Lower lobe of right lung (tissue), 2 donors: ENCODE measurements around the gene ANKRD33B. TPM values are rescaled to one million over a fixed set of nuclear protein-coding genes. Genes with fewer than 3 reads are reported as not detected.
A peak's percentile ranks its signal among the peaks of the same experiment; 100 is the strongest.

Experiments used
- ATAC-seq, 2 donors: fragments of 200-7000 bp; cut with Tn5 transposase; one replicate each; pipeline ENCODE4 v1.9.1; 2020 to 2022; ENCODE audit warnings: mild to moderate bottlenecking in 2 of 2, moderate library complexity in 2 of 2
- DNase-seq: peaks from one replicate; pipeline ENCODE4 v3.0.0-alpha.2; 2020
- H3K27ac ChIP-seq: fragments of 200-600 bp; one replicate; pipeline ENCODE4 v1.8.0; 2022
- H3K27me3 ChIP-seq: fragments of 200-600 bp; one replicate; pipeline ENCODE4 v1.8.0; 2022; ENCODE audit warnings: low read depth
- H3K36me3 ChIP-seq: fragments of 200-600 bp; one replicate; pipeline ENCODE4 v1.8.0; 2022; ENCODE audit warnings: mild to moderate bottlenecking
- H3K4me1 ChIP-seq: fragments of 200-600 bp; one replicate; pipeline ENCODE4 v1.8.0; 2022
- H3K4me3 ChIP-seq: fragments of 200-600 bp; one replicate; pipeline ENCODE4 v1.8.0; 2022; ENCODE audit warnings: mild to moderate bottlenecking
- H3K9me3 ChIP-seq: fragments of 200-600 bp; one replicate; pipeline ENCODE4 v1.8.0; 2022
- CTCF ChIP-seq: fragments of 200-600 bp; IDR thresholded peaks from one replicate; pipeline ENCODE4 v1.8.0; 2022; ENCODE audit warnings: antibody characterized with exemption, mild to moderate bottlenecking
- intact Hi-C: fragments of 100-400 bp; cut with DNase I; formaldehyde crosslinking; loops from one replicate; pipeline ENCODE4 v1.11.0; 2022
- total RNA-seq: library from RNA; stranded (reverse); fragmentation: NEBNext Ultra II Directional; extraction: Animal tissue kit (Norgen Biotek cat#: 25700); gene quantifications from one replicate; pipeline ENCODE4 v1.2.1, GENCODE V29; 2021
- donor health status: DM: no; HTN: yes; CAD: no; lungs with severe emphysema.

The ANKRD33B gene
- total RNA-seq, 1 donor from 2014 or later, result 5.8 TPM

- no peaks in the 10 kb centered on the region for H3K9me3 ChIP-seq
- DNase-seq, result no peak
- H3K4me1 ChIP-seq, result peaks cover 15% of the 10 kb centered on the region
- intact Hi-C loops, result no loop called here
- no peak for TF ChIP-seq CTCF
- no peak overlapping the region for H3K27ac ChIP-seq
- H3K4me3 ChIP-seq, result no peak overlapping the region
- no peaks in the 10 kb centered on the region for H3K27me3 ChIP-seq
- no peaks in the 10 kb centered on the region for H3K36me3 ChIP-seq
- no peak for ATAC-seq
Measured at GRCh38 chr5:10592601-10593000, 28.7 kb downstream of the ANKRD33B start.

GRCh38 chr5:10593531-10594181 is 29.8 kb downstream of the ANKRD33B start:
- H3K27ac ChIP-seq, result no peak overlapping the region
- H3K4me3 ChIP-seq, result no peak overlapping the region
- intact Hi-C loops, result no loop called here
- H3K9me3 ChIP-seq, result no peaks in the 10 kb centered on the region
- H3K4me1 ChIP-seq, result peaks cover 15% of the 10 kb centered on the region
- no peak for DNase-seq
- H3K36me3 ChIP-seq, result no peaks in the 10 kb centered on the region
- no peaks in the 10 kb centered on the region for H3K27me3 ChIP-seq
- no peak for TF ChIP-seq CTCF
- ATAC-seq, result no peak

- Histone ChIP-seq H3K9me3 (no peaks in the 10 kb centered on the region), H3K4me1 (peaks cover 15% of the 10 kb centered on the region), H3K4me3 (no peak overlapping the region), H3K36me3 (no peaks in the 10 kb centered on the region), H3K27ac (no peak overlapping the region), H3K27me3 (no peaks in the 10 kb centered on the region)
- ATAC-seq (peak; percentile 22 to 26), DNase-seq (no peak)
- TF ChIP-seq CTCF, result no peak
- intact Hi-C loops, result no loop called here
Measured at GRCh38 chr5:10594591-10595210, 30.8 kb downstream of the ANKRD33B start.

- Histone ChIP-seq H3K27ac (peak overlapping the region; percentile 70), H3K4me3 (peak overlapping the region; percentile 22), H3K4me1 (peaks cover 15% of the 10 kb centered on the region), H3K36me3 (no peaks in the 10 kb centered on the region), H3K27me3 (no peaks in the 10 kb centered on the region), H3K9me3 (no peaks in the 10 kb centered on the region)
- ATAC-seq, result peak; percentile 20 to 31
- no peak for DNase-seq
- intact Hi-C loops, result no loop called here
- TF ChIP-seq CTCF, result no peak
Measured at GRCh38 chr5:10595293-10595671, 31.4 kb downstream of the ANKRD33B start.

GRCh38 chr5:10595672-10596309 is 31.9 kb downstream of the ANKRD33B start:
- ATAC-seq, result peak; percentile 66 to 88

More at GRCh38 chr5:10595672-10596309, 31.9 kb downstream of the ANKRD33B start:
- no peak for DNase-seq
- Histone ChIP-seq H3K4me3 (peak overlapping the region; percentile 22), H3K27ac (peak overlapping the region; percentile 70), H3K27me3 (no peaks in the 10 kb centered on the region), H3K4me1 (peaks cover 15% of the 10 kb centered on the region), H3K9me3 (no peaks in the 10 kb centered on the region), H3K36me3 (no peaks in the 10 kb centered on the region)
- no peak for TF ChIP-seq CTCF
- intact Hi-C loops, result no loop called here
